GM21737 (cell line): Measurements from ENCODE around the gene TMOD1.
"Not testable (repeated sequence)": the region's sequence is repeated elsewhere in the genome, so short reads cannot be mapped to it uniquely, and the experiment has no call there.

Experiments
- ATAC-seq: cut with Tn5 transposase; IDR thresholded peaks from one replicate; pipeline ENCODE4 v1.9.1; 2021; ENCODE audit warnings: mild to moderate bottlenecking, moderate library complexity; ENCODE audit not compliant: unreplicated experiment

Gene TMOD1

GRCh38 chr9:97563458-97564135, 62.1 kb downstream of the TMOD1 start:
- ATAC-seq, result no peak

GRCh38 chr9:97564291-97565175, 63.1 kb downstream of the TMOD1 start:
- no peak for ATAC-seq

DNA sequence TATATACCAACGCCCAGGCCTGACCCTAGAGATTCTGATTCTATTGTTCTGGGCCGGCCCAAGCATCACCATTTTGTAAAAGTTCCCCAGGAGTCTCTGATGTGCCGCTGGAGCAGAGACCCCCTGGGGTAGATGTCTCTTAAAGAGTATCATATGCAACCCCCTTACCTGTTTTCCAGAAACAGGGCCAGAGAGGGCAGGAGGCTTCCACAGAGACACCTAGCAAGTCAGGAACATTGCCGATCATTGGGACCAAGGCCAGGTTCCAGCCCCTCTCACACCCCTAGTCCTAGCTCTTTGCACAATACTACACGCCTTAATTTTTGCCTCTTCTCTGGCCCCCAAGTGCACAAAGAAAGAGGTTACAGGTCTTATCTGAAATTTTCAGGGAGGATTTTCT, 63.8 kb downstream of the TMOD1 start:
- no peak for ATAC-seq

GRCh38 chr9:97567182-97567893, 65.9 kb downstream of the TMOD1 start:
- ATAC-seq, result no peak

DNA sequence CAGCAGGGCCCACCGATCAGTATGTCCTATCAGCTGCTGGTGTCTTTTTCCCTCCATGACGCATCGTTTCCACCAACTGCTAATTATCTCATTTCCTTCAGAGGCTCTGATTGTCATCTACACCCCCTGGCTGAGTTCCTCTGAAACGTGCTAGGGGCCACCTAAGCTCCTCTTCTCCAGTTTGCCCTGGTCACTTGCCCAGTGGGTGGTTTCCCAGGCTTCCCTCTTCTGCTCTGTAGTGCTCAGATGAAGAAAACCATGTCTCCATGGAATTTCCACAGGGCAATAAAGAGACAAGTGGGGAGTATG, 66.4 kb downstream of the TMOD1 start:
- no peak for ATAC-seq

- ATAC-seq, result no peak
These were observed 67.2 kb downstream of the TMOD1 start for GRCh38 chr9:97568461-97569275.

- ATAC-seq, result no peak
These were observed 69.4 kb downstream of the TMOD1 start for GRCh38 chr9:97570899-97571298.

DNA sequence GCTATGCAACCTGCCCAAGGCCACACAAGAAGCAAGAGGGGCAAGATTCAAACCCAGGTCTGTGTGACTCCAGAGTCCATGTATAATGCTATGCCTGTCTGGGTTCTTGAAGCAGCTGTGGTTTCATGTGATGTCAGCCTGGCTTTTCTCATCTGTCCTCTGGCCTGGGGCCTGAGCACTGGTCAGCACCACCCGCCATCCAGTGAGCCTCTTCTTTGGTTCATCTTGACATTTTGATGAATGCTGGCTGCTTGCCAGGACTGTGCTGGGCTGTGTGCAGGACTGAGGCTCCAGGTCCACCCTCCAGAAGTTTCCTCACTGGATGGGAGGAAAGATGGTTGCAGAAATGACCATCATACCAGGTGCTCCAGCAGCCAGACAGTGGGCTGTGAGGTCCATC, 70.2 kb downstream of the TMOD1 start:
- ATAC-seq, result no peak

GRCh38 chr9:97572196-97572891, 70.9 kb downstream of the TMOD1 start:
- ATAC-seq, result no peak

DNA sequence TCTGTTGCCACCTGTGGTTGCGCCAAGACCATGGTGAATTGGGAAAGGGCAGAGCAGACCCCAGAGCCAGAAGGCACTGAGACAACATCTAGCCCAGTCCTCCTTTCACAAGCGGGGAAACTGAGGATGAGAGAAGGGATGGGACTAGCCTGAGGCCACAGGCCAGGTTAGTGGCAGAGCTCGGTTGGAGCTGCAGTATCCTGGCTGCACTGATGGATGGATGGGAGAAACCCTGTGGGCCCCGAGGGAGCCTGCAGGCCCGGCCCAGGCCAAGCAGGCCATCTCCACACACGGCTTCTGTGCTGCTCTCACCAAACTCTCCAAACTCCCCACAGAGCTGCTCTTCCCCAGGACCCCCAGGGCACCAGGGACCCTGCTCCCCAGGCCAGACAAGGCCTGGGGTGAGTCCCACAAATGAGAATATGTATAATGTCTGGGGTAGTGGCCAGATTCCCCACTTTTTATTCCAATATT, 71.5 kb downstream of the TMOD1 start:
- ATAC-seq, result no peak

GRCh38 chr9:97573482-97574073, 72.1 kb downstream of the TMOD1 start:
- ATAC-seq, result no peak

- ATAC-seq, result not testable (repeated sequence)
These were observed 72.7 kb downstream of the TMOD1 start for GRCh38 chr9:97574101-97574571.

DNA sequence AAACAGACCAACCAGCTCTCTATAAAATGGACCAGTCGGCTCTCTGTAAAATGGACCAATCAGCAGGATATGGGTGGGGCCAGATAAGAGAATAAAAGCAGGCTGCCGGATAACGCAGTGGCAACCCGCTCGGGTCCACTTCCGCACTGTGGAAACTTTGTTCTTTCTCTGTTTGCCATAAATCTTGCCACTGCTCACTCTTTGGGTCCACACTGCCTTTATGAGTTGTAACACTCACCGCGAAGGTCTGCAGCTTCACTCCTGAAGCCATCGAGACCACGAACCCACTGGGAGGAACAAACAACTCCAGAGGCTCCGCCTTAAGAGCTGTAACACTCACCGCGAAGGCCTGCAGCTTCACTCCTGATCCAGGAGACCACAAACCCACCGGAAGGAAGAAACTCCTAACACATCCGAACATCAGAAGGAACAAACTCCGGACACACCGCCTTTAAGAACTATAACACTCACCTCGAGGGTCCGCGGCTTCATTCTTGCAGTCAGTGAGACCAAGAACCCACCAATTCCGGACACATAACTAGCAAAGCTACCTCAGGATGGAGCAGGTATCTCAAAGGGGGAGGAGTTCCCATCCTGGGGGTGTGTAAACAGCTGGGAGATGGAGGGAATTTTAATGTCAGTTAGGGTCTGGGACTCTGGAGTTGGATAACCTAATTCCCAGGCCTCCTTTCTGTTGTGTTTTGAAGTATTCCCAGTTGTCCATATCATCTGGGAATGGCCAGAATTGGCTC, 73.6 kb downstream of the TMOD1 start:
- not testable (repeated sequence) for ATAC-seq

- no peak for ATAC-seq
These were observed 74.3 kb downstream of the TMOD1 start for GRCh38 chr9:97575673-97576200.

- no peak for ATAC-seq
These were observed 75.6 kb downstream of the TMOD1 start for GRCh38 chr9:97577051-97577450.

DNA sequence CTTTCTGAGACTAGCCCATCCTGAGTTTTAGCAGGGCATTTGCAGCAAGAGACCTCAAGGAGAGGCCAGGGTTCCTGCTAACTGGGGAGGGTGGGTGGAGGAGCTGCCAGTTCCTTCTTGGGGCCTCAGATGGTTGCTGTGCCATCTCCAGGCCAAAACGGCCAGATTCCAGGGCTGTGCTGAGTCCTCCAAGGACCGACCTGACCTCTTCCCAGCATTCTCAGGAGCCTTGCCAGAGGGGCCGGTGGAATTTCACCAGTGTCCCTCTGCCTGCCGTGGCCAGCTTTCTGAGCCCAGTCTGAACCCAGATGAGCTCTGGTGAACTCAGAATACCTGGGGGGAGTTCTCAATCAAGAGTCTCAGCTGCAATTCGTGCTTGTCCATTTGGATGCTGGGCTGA, 77.4 kb downstream of the TMOD1 start:
- ATAC-seq, result no peak

- ATAC-seq, result no peak
These were observed 78.4 kb downstream of the TMOD1 start for GRCh38 chr9:97579914-97580313.

DNA sequence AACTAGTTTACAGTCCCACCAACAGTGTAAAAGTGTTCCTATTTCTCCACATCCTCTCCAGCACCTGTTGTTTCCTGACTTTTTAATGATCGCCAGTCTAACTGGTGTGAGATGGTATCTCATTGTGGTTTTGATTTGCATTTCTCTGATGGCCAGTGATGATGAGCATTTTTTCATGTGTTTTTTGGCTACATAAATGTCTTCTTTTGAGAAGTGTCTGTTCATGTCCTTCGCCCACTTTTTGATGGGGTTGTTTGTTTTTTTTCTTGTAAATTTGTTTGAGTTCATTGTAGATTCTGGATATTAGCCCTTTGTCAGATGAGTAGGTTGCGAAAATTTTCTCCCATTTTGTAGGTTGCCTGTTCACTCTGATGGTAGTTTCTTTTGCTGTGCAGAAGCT, 80.1 kb downstream of the TMOD1 start:
- not testable (repeated sequence) for ATAC-seq

GRCh38 chr9:97584778-97585177, 83.3 kb downstream of the TMOD1 start:
- ATAC-seq, result not testable (repeated sequence)
